Sigmoid colon (tissue), 7 donors: Measurements from ENCODE around the gene VWA2. TPM values are rescaled to one million over a fixed set of nuclear protein-coding genes. Genes with fewer than 3 reads are reported as not detected.

ENCODE experiments used
- DNase-seq: peaks from one replicate; pipeline ENCODE4 v3.0.0-alpha.2; 2019
- H3K27ac ChIP-seq, 4 donors: fragments of 200-600 bp; sonication (generic); one replicate each; pipeline ENCODE4 v1.5.1; 2016 to 2019; ENCODE audit warnings: mild to moderate bottlenecking in 1 of 4
- H3K27me3 ChIP-seq, 3 donors: fragments of 200-600 bp; sonication (generic); one replicate each; pipeline ENCODE4 v1.5.1; 2019; ENCODE audit warnings: mild to moderate bottlenecking in 1 of 3
- H3K36me3 ChIP-seq, 4 donors: fragments of 200-600 bp; sonication (generic); one replicate each; pipeline ENCODE4 v1.5.1; 2016 to 2019
- H3K4me1 ChIP-seq, 4 donors: fragments of 200-600 bp; sonication (generic); one replicate each; pipeline ENCODE4 v1.5.1; 2017 to 2019
- H3K4me3 ChIP-seq, 4 donors: fragments of 200-600 bp; sonication (generic); one replicate each; pipeline ENCODE4 v1.5.1; 2017 to 2019; ENCODE audit warnings: mild to moderate bottlenecking in 2 of 4, moderate library complexity in 1 of 4
- H3K9me3 ChIP-seq, 4 donors: fragments of 200-600 bp in 3 of 4; sonication (generic) in 3 of 4; one replicate each; pipeline versions ENCODE4 v1.5.1 to v1.6.1; 2013 to 2019
- CTCF ChIP-seq, 4 experiments: fragments of 450-650 bp in 3 of 4; fragments of 200-600 bp in 1 of 4; IDR thresholded peaks; one replicate each; pipeline ENCODE4 v1.5.1; 2016 to 2019; ENCODE audit warnings: antibody characterized with exemption in 4 of 4, mild to moderate bottlenecking in 3 of 4, moderate library complexity in 2 of 4
- EP300 ChIP-seq, 4 donors: sonication (generic); formaldehyde crosslinking; IDR thresholded peaks; one replicate each; pipeline ENCODE4 v1.6.1; 2017; ENCODE audit warnings: antibody characterized with exemption in 4 of 4
- POLR2A ChIP-seq, 2 donors: fragments of 450-650 bp; IDR thresholded peaks; one replicate each; pipeline ENCODE4 v1.6.1; 2016; ENCODE audit warnings: antibody characterized with exemption in 2 of 2, mild to moderate bottlenecking in 2 of 2, moderate library complexity in 2 of 2
- POLR2AphosphoS5 ChIP-seq, 4 donors: sonication (generic); formaldehyde crosslinking; IDR thresholded peaks; one replicate each; pipeline ENCODE4 v1.6.1; 2017; ENCODE audit warnings: antibody characterized with exemption in 4 of 4
- WGBS, 2 donors: extraction: QIAGEN DNeasy Blood & Tissue Kit; methylation state at CpG; one replicate each; pipeline ENCODE4 v1.1.7; 2013; 5-methylcytosine and 5-hydroxymethylcytosine counted together
- intact Hi-C: fragments of 100-400 bp; cut with DNase I; formaldehyde crosslinking; loops from one replicate; pipeline ENCODE4 v1.15.1; 2023
- polyA plus RNA-seq, 3 donors: library from polyadenylated mRNA; stranded (reverse); fragments of 200-250 nt; gene quantifications; one replicate each; pipeline ENCODE4 v1.2.3, GENCODE V29; 2013
- total RNA-seq, 4 donors: library from RNA; depleted of rRNA; stranded (reverse); fragments of >200 nt; gene quantifications; one replicate each; pipeline ENCODE4 v1.1.0, GENCODE V29; 2016
- donor health status: healthy with polysubstance abuse.
- donor health status: Bipolar disorder and iron deficiency.
- donor health status: healthy.

VWA2 gene
- total and polyA plus RNA-seq, 7 donors, result 0.23 to 1.3 (median 0.46) TPM; not detected in 3

GRCh38 chr10:114283535-114284234 is 44.6 kb downstream of the VWA2 start:
- intact Hi-C loops, result no loop called here
- 90 to 92% methylated on average over 6 of the region's 6 CpGs for WGBS, 2 donors

GRCh38 chr10:114284346-114285071 is 45.5 kb downstream of the VWA2 start:
- H3K4me3 ChIP-seq, result no peak overlapping the region
- H3K36me3 ChIP-seq, result no peaks in the 10 kb centered on the region
- H3K9me3 ChIP-seq, result no peaks in the 10 kb centered on the region
- peak; percentile 58 for DNase-seq
- no peaks in the 10 kb centered on the region for H3K27me3 ChIP-seq
- TF ChIP-seq EP300 (IDR thresholded peaks at IDR 0.05), result no peak
- no peak for TF ChIP-seq CTCF (IDR thresholded peaks at IDR 0.05)
- TF ChIP-seq POLR2A (IDR thresholded peaks at IDR 0.05), result no peak
- no peak for TF ChIP-seq POLR2AphosphoS5 (IDR thresholded peaks at IDR 0.05)
- H3K27ac ChIP-seq, result no peak overlapping the region
- intact Hi-C loops, result no loop called here
- WGBS, 2 donors, result 86 to 87% methylated on average over 13 of the region's 13 CpGs
- H3K4me1 ChIP-seq, result no peaks in the 10 kb centered on the region

More at GRCh38 chr10:114283535-114284234, 44.6 kb downstream of the VWA2 start:
- Histone ChIP-seq H3K9me3 (no peaks in the 10 kb centered on the region), H3K4me1 (no peaks in the 10 kb centered on the region), H3K27ac (no peak overlapping the region), H3K27me3 (no peaks in the 10 kb centered on the region), H3K36me3 (no peaks in the 10 kb centered on the region), H3K4me3 (no peak overlapping the region)
- DNase-seq, result peak; percentile 26
- TF ChIP-seq EP300 (IDR thresholded peaks at IDR 0.05) (no peak), POLR2A (IDR thresholded peaks at IDR 0.05) (no peak), CTCF (IDR thresholded peaks at IDR 0.05) (no peak), POLR2AphosphoS5 (IDR thresholded peaks at IDR 0.05) (no peak)

GRCh38 chr10:114285961-114286441 is 46.9 kb downstream of the VWA2 start:
- TF ChIP-seq CTCF (IDR thresholded peaks at IDR 0.05) (no peak), POLR2A (IDR thresholded peaks at IDR 0.05) (no peak), POLR2AphosphoS5 (IDR thresholded peaks at IDR 0.05) (no peak), EP300 (IDR thresholded peaks at IDR 0.05) (no peak)
- Histone ChIP-seq H3K27ac (no peak overlapping the region), H3K9me3 (no peaks in the 10 kb centered on the region), H3K27me3 (no peaks in the 10 kb centered on the region), H3K36me3 (no peaks in the 10 kb centered on the region), H3K4me3 (no peak overlapping the region), H3K4me1 (no peaks in the 10 kb centered on the region)
- intact Hi-C loops, result no loop called here
- WGBS, 2 donors, result 93 to 94% methylated on average over 31 of the region's 31 CpGs
- DNase-seq, result peak; percentile 55

GRCh38 chr10:114286921-114287320 is 47.9 kb downstream of the VWA2 start:
- Histone ChIP-seq H3K27me3 (no peaks in the 10 kb centered on the region), H3K4me3 (no peak overlapping the region), H3K27ac (no peak overlapping the region), H3K36me3 (no peaks in the 10 kb centered on the region), H3K9me3 (no peaks in the 10 kb centered on the region), H3K4me1 (no peaks in the 10 kb centered on the region)
- intact Hi-C loops, result no loop called here
- peak; percentile 20 for DNase-seq
- WGBS, 2 donors, result 66 to 78% methylated on average over 8 of the region's 8 CpGs
- TF ChIP-seq POLR2A (IDR thresholded peaks at IDR 0.05), result no peak
- TF ChIP-seq POLR2AphosphoS5 (IDR thresholded peaks at IDR 0.05), result no peak
- TF ChIP-seq EP300 (IDR thresholded peaks at IDR 0.05), result no peak
- TF ChIP-seq CTCF (IDR thresholded peaks at IDR 0.05), result no peak
